Calu3 (cell line): ENCODE data around the gene KLHL2. TPM values are rescaled to one million over a fixed set of nuclear protein-coding genes. Genes with fewer than 3 reads are reported as not detected.
"Not testable (repeated sequence)": the region's sequence is repeated elsewhere in the genome, so short reads cannot be mapped to it uniquely, and the experiment has no call there.

Experiments used
- BruUV-seq: library from RNA; stranded (reverse); fragments of 400-500 nt; replicated peaks from 2 replicates; lab custom pipeline; 2021; lab: Mats Ljungman, UMichigan
- CTCF ChIA-PET: fragments of 300-600 bp; sonication (Branson Sonifier 250); formaldehyde crosslinking; loops from one replicate; lab custom pipeline; 2022; ENCODE audit warnings: antibody characterized with exemption; lab: Charles Lee
- DNase-seq: peaks from one replicate; pipeline ENCODE4 v3.0.0; 2022
- H3K27ac Mint-ChIP-seq: one replicate; pipeline ENCODE4 v1.8.0; 2022; ENCODE audit warnings: mixed read lengths; ENCODE audit not compliant: unreplicated experiment
- H3K27me3 Mint-ChIP-seq: one replicate; pipeline ENCODE4 v1.8.0; 2022; ENCODE audit warnings: mixed read lengths; ENCODE audit not compliant: unreplicated experiment
- H3K36me3 Mint-ChIP-seq: one replicate; pipeline ENCODE4 v1.8.0; 2022; ENCODE audit warnings: mild to moderate bottlenecking, moderate library complexity, mixed read lengths; ENCODE audit not compliant: insufficient read depth, unreplicated experiment
- H3K4me1 Mint-ChIP-seq: one replicate; pipeline ENCODE4 v1.8.0; 2022; ENCODE audit warnings: mild to moderate bottlenecking, low read depth, mixed read lengths; ENCODE audit not compliant: unreplicated experiment
- H3K4me3 Mint-ChIP-seq: one replicate; pipeline ENCODE4 v1.8.0; 2022; ENCODE audit warnings: mild to moderate bottlenecking, low read depth, moderate library complexity, mixed read lengths; ENCODE audit not compliant: unreplicated experiment
- H3K9me3 Mint-ChIP-seq: one replicate; pipeline ENCODE4 v1.8.0; 2022; ENCODE audit warnings: low read depth, mixed read lengths; ENCODE audit not compliant: unreplicated experiment
- CTCF ChIP-seq: fragments of 200-600 bp; IDR thresholded peaks from one replicate; pipeline ENCODE4 v1.8.0; 2022; ENCODE audit warnings: antibody characterized with exemption; ENCODE audit not compliant: unreplicated experiment
- intact Hi-C: fragments of 100-400 bp; cut with micrococcal nuclease; formaldehyde crosslinking; loops from one replicate; pipeline ENCODE4 v1.10.0; 2022; ENCODE audit not compliant: unreplicated experiment
- total RNA-seq: library from RNA; stranded (reverse); gene quantifications from 2 replicates; pipeline ENCODE4 v1.2.3, GENCODE V29; 2022

The KLHL2 gene
- total RNA-seq, 1 experiment from 2014 or later, result 12.9 TPM

GRCh38 chr4:165177725-165178666, 29.4 kb upstream of the KLHL2 start:
- intact Hi-C loops, result no loop called here
- no TSS peak for BruUV-seq
- CTCF ChIA-PET, result interaction anchor here (0.7 kb wide), 1 partner anchor 213 kb away, joined by 3 read pairs; no protein-coding TSS in a partner anchor
- H3K27ac Mint-ChIP-seq, result no peak overlapping the region
- DNase-seq, result no peak
- no peaks in the 10 kb centered on the region for H3K4me1 Mint-ChIP-seq
- no peak for TF ChIP-seq CTCF
- H3K4me3 Mint-ChIP-seq, result no peak overlapping the region
- H3K36me3 Mint-ChIP-seq, result no peaks in the 10 kb centered on the region
- H3K27me3 Mint-ChIP-seq, result no peaks in the 10 kb centered on the region
- no peaks in the 10 kb centered on the region for H3K9me3 Mint-ChIP-seq

GRCh38 chr4:165184220-165184619, 23.1 kb upstream of the KLHL2 start:
- H3K27ac Mint-ChIP-seq, result no peak overlapping the region
- no peaks in the 10 kb centered on the region for H3K36me3 Mint-ChIP-seq
- no TSS peak for BruUV-seq
- H3K27me3 Mint-ChIP-seq, result no peaks in the 10 kb centered on the region
- TF ChIP-seq CTCF, result no peak
- intact Hi-C loops, result no loop called here
- CTCF ChIA-PET, result no interaction called here
- no peaks in the 10 kb centered on the region for H3K4me1 Mint-ChIP-seq
- H3K4me3 Mint-ChIP-seq, result no peak overlapping the region
- no peaks in the 10 kb centered on the region for H3K9me3 Mint-ChIP-seq
- no peak for DNase-seq

- H3K4me3 Mint-ChIP-seq, DNase-seq, BruUV-seq, CTCF ChIA-PET, H3K27me3 Mint-ChIP-seq, H3K27ac Mint-ChIP-seq, H3K9me3 Mint-ChIP-seq, intact Hi-C loops, H3K4me1 Mint-ChIP-seq, H3K36me3 Mint-ChIP-seq: not testable (repeated sequence)
These were observed 22.4 kb upstream of the KLHL2 start for GRCh38 chr4:165184998-165185397.

GRCh38 chr4:165185448-165185847, 21.9 kb upstream of the KLHL2 start:
- H3K4me1 Mint-ChIP-seq, result no peaks in the 10 kb centered on the region
- no peaks in the 10 kb centered on the region for H3K36me3 Mint-ChIP-seq
- CTCF ChIA-PET, result no interaction called here
- no peaks in the 10 kb centered on the region for H3K9me3 Mint-ChIP-seq
- H3K4me3 Mint-ChIP-seq, result no peak overlapping the region
- no peak overlapping the region for H3K27ac Mint-ChIP-seq
- TF ChIP-seq CTCF, result no peak
- intact Hi-C loops, result no loop called here
- no peaks in the 10 kb centered on the region for H3K27me3 Mint-ChIP-seq
- no peak for DNase-seq
- no TSS peak for BruUV-seq
